GM12891 (cell line): ENCODE results near the gene CD1E. TPM values are rescaled to one million over a fixed set of nuclear protein-coding genes. Genes with fewer than 3 reads are reported as not detected.
A peak's percentile ranks its signal among the peaks of the same experiment; 100 is the strongest.

Experiments
- DNase-seq: peaks from one replicate; pipeline ENCODE4 v3.0.0; 2011; ENCODE audit warnings: low spot score; ENCODE audit not compliant: insufficient read length
- FAIRE-seq: peaks from 2 replicates; lab custom pipeline; 2011; peaks lifted over from hg19 to GRCh38; lab: Jason Lieb, UNC
- PAX5 ChIP-seq: IDR thresholded peaks from 2 replicates; pipeline ENCODE4 v1.6.1; 2011; ENCODE audit warnings: low read length, moderate library complexity, mild to moderate bottlenecking; ENCODE audit not compliant: insufficient read depth, severe bottlenecking
- POLR2A ChIP-seq: IDR thresholded peaks from 2 replicates; pipeline ENCODE4 v1.6.1; 2011; ENCODE audit warnings: low read depth, low read length, control low read depth
- POLR2AphosphoS5 ChIP-seq: IDR thresholded peaks from 2 replicates; pipeline ENCODE4 v1.6.1; 2011; ENCODE audit warnings: low read depth, low read length, control low read depth
- POU2F2 ChIP-seq: IDR thresholded peaks from 2 replicates; pipeline ENCODE4 v1.6.1; 2011; ENCODE audit warnings: low read depth, mild to moderate bottlenecking, control low read depth, low read length, moderate library complexity
- SPI1 ChIP-seq: IDR thresholded peaks from 2 replicates; pipeline ENCODE4 v1.6.1; 2011; ENCODE audit warnings: low read depth, low read length, control low read depth
- TAF1 ChIP-seq: IDR thresholded peaks from 2 replicates; pipeline ENCODE4 v1.6.1; 2011; ENCODE audit warnings: low read depth, low read length, control low read depth
- polyA plus RNA-seq: library from polyadenylated mRNA; unstranded; fragments of >200 nt; gene quantifications from one replicate; pipeline ENCODE4 v1.2.1, GENCODE V29; 2012; ENCODE audit warnings: low read depth, missing spikeins, inconsistent platforms; ENCODE audit not compliant: missing spikeins

The CD1E gene
- polyA plus RNA-seq, result not detected

DNA sequence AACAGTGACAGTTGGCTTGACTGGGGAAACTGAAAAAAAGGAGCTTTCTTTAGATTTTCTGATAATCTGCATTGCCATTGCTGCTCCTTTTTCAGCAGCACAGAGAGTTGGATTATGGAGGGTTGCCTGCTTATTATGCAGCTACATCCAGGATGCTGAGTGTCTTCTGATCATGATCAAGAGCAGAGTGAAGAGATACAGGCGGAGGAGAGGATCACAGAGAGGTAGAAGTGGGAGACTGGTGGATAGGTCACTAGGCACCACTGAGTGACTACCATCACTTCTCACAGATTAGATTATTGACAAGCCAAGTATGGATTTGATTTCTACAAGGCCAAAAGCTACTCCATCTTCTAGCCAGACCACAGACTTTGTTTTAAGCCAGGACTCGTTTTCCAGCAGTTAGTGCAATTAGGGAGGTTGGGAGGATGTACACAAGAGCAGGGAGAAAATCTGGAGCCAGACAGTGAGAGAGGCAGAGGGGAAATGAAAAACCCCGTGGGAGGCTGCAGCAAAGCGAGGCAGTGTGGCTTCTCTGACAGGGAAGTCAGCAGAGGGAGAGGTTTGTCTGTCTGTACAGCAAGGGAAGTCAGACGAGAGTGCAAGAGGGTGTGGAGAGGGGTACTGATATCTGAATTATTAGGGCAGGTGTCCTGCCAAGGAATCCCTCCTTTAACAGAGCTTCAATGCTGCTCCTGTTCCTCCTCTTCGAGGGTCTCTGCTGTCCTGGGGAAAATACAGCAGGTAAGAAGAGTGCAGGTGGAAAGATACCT, at the start of gene CD1E:
CD1E (plus strand) TSS at position 592 of the 773 bp plus-strand sequence; CDS start at position 687, 95 bp downstream.
- no peak for DNase-seq
- peak; percentile 20 for FAIRE-seq

DNA sequence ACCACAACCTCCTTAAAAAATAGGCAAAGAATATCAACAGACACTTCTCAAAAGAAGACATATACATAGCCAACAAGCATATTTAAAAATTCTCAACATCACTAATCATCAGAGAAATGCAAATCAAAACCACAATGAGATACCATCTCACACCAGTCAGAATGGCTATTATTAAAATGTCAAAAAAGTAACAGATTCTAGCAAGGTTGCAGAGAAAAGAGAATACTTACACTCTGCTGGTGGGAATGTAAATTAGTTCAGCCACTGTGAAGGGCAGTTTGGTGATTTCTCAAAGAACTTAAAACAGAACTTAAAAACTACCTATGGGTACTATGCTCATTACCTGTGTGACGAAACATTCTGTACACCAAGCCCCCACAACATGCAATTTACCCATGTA, 43.1 kb upstream of the CD1E start:
- DNase-seq (no peak), FAIRE-seq (no peak)
- TF ChIP-seq TAF1 (no peak), POLR2A (no peak), PAX5 (no peak), POLR2AphosphoS5 (no peak), POU2F2 (no peak), SPI1 (no peak)

More for the DNA sequence above, at the start of gene CD1E:
- TF ChIP-seq SPI1 (peak; percentile 82), PAX5 (no peak)

- FAIRE-seq, result no peak
- TF ChIP-seq TAF1, result no peak
- no peak for TF ChIP-seq SPI1
- no peak for TF ChIP-seq POU2F2
- TF ChIP-seq POLR2AphosphoS5, result no peak
- TF ChIP-seq PAX5, result no peak
- no peak for TF ChIP-seq POLR2A
- no peak for DNase-seq
Measured at GRCh38 chr1:158311066-158311465, 42.6 kb upstream of the CD1E start.

DNA sequence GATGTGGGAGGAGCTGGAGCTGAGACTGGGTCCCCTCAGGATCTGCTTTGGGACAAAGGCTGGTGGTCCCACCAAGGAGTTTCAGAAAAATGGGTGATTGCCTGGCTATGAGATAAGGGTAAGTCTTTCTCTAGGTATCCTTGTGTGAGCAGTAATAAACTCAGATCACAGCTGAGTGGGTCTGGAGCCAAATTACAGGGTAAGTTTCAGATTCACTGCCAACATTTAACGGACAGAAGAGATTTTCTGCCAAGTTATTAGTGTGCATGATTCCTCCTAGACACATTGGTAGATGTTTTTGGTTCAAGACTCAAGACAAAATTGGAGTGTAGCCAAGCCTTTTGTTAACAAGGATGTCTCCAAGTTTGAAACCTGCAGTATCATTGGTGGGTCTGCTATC, 29.8 kb upstream of the CD1E start:
- TF ChIP-seq SPI1 (no peak), TAF1 (no peak), POLR2AphosphoS5 (no peak), POLR2A (no peak), PAX5 (no peak), POU2F2 (no peak)
- DNase-seq (no peak), FAIRE-seq (peak; percentile 52)

DNA sequence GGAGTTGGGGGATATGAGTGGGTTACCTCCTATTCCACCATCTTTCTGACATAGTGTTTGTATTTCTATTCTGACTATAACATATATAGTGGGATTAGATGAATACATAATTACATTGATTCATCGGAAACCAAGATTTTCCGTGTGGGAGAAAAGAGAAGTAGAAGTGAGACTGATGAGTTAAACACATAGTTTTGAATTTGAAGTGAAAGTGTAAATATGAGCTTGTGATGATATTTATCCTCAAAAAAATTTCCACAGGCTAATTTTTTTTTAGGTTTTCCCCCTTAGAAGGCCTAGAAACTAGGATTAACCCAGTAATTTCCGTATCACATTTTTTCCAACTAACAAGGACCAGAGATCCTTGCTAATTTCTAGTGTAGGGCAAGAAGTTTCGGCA, 29.3 kb upstream of the CD1E start:
- no peak for FAIRE-seq
- DNase-seq, result no peak
- TF ChIP-seq SPI1 (0 out of 2 replicates have a peak, but pooled peaks have one; percentile 45), POU2F2 (no peak)

DNA sequence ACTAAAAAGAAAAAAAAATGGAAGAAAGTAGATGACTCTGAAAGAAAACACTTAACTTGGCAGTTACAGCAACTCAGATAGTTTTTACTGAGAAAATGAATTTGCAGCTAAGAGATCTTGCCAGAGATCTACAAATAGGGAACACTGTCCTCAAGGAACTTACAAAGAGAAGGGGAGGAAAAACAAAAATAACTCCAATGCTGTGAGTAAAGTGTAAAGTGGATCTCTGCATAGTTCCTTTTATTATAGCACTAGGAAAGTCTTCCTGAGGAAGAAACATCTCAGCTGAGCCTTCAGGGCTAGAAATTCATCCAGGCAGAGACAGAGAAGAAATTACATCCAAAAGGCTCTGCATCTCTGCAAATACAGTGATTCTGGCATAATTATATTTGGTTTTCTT, 26.2 kb upstream of the CD1E start:
- no peak for FAIRE-seq
- TF ChIP-seq PAX5, result no peak
- no peak for TF ChIP-seq SPI1
- TF ChIP-seq POLR2A, result no peak
- no peak for TF ChIP-seq POLR2AphosphoS5
- no peak for TF ChIP-seq TAF1
- no peak for TF ChIP-seq POU2F2
- no peak for DNase-seq

GRCh38 chr1:158328426-158328825, 25.3 kb upstream of the CD1E start:
- TF ChIP-seq PAX5, result no peak
- TF ChIP-seq POLR2AphosphoS5, result no peak
- TF ChIP-seq POLR2A, result no peak
- TF ChIP-seq SPI1, result no peak
- TF ChIP-seq TAF1, result no peak
- TF ChIP-seq POU2F2, result no peak
- DNase-seq (no peak), FAIRE-seq (no peak)

DNA sequence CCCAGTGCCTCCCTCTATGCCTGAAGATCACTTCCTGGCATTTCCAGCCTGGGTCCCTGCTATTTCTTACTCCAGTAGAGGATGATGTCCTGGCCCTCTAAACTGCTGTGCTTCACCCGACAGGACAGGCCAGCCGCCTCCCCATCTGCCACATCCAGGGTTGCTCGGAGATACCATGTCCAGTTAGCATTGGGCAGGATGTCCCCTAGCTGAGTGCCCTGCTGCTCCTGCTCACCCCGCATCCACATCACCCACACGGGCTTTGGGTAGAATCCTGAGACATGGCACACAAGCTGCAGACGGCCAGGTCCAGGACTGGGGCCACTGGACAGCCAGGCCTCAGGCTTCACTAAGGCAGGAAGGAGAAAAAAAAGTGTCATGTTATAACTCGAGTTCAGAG, 24.4 kb upstream of the CD1E start:
- DNase-seq (no peak), FAIRE-seq (no peak)
- TF ChIP-seq POLR2AphosphoS5, result no peak
- no peak for TF ChIP-seq TAF1
- TF ChIP-seq SPI1, result no peak
- no peak for TF ChIP-seq POLR2A
- no peak for TF ChIP-seq POU2F2

- FAIRE-seq (peak; percentile 90), DNase-seq (no peak)
- no peak for TF ChIP-seq POU2F2
- TF ChIP-seq POLR2AphosphoS5, result no peak
- TF ChIP-seq PAX5, result no peak
- no peak for TF ChIP-seq SPI1
- TF ChIP-seq POLR2A, result no peak
- TF ChIP-seq TAF1, result no peak
Measured at GRCh38 chr1:158329733-158330132, 24.0 kb upstream of the CD1E start.

DNA sequence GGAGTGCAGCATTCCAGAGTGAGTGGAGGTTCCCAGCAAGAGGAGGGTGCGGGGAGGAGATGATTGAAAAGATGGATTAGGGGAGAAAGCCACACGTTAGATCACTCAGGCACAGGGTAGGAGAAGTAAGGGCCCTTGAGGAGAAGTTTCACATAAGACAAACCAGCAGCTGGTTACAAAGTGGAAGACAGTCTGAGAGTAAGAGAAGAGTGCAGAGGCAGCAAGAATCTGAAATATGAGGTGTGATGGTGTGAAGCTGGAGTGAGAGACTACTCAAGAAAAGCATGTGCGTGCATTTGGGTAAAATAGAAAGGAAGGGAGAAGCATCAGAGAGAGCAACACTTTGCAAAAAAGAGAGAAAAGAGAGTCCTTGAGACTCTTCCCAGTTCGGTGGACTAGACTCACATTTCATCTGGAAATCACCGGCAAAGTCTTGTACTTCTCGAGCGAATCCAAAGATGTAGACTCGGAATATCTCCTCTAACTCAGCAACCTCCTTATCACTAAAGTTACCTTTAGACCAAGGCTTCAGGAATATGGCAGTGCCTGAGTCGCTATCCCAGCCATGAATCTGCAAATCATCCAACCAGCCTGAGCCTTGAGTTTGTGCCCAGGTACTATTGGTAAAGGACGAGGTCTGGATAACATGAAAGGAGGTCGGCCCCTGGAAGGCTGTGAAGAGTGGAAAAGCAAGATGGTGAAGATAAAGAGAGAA, 23.1 kb upstream of the CD1E start:
- DNase-seq (no peak), FAIRE-seq (no peak)
- TF ChIP-seq POU2F2 (no peak), PAX5 (no peak), POLR2A (no peak), TAF1 (no peak), POLR2AphosphoS5 (no peak), SPI1 (no peak)
